SW480 (cell line): Measurements from ENCODE around the gene ZFP28.

Source experiments
- DNase-seq: peaks from one replicate; pipeline ENCODE4 v3.0.0-alpha.2; 2016; ENCODE audit warnings: low spot score

ZFP28 gene

GRCh38 chr19:56596676-56597075 is 57.9 kb downstream of the ZFP28 start:
- DNase-seq, result no peak

DNA sequence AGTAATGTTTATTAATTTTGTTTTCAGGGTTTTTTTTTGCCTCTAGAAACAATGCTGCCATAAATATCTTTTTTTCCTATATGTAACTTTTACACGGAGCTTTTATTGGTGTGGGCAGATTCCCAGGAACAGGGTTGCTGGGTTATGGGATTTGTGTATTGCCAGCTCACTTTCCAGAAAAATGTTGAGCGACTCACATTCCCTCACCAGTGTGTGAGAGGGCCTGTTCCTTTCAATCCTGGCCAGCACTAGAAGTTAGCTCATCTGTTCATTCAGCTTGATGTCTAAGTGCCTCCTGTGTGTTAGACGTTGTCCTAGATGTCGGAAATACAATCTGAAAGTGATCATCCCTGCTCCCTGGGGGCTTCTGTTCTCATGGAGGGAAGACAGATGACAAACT is 58.9 kb downstream of the ZFP28 start:
- DNase-seq, result no peak

- no peak for DNase-seq
These were observed 62.6 kb downstream of the ZFP28 start for GRCh38 chr19:56601375-56601774.

- DNase-seq, result no peak
These were observed 65.1 kb downstream of the ZFP28 start for GRCh38 chr19:56603829-56604228.
